Inflammatory macrophage treated with lipopolysaccharide for 1 hour (primary cell): ENCODE data around the gene ZNF718.
"Not testable (repeated sequence)": the region's sequence is repeated elsewhere in the genome, so short reads cannot be mapped to it uniquely, and the experiment has no call there.

Source experiments
- DNase-seq, 2 donors: peaks; one replicate each; pipeline ENCODE4 v3.0.0-alpha.2; 2020 to 2022

Gene ZNF718

GRCh38 chr4:124275-125081 is at the start of gene ZNF718:
Gene ZNF718 (plus strand): TSS chr4:124501. CDS start chr4:124671, 170 bp downstream.
- DNase-seq, result peak; percentile 95 to 99

GRCh38 chr4:85951-86350 is 38.4 kb upstream of the ZNF718 start:
- no peak for DNase-seq

- not testable (repeated sequence) for DNase-seq
These were observed 37.6 kb upstream of the ZNF718 start for GRCh38 chr4:86559-87324.

- no peak for DNase-seq
These were observed 25.9 kb upstream of the ZNF718 start for GRCh38 chr4:98386-98785.

- DNase-seq, result no peak
These were observed 24.4 kb upstream of the ZNF718 start for GRCh38 chr4:99863-100262.

GRCh38 chr4:107083-107443 is 17.2 kb upstream of the ZNF718 start:
- no peak for DNase-seq

GRCh38 chr4:107444-108429 is 16.6 kb upstream of the ZNF718 start:
- no peak for DNase-seq

GRCh38 chr4:112771-113170 is 11.5 kb upstream of the ZNF718 start:
- no peak for DNase-seq

GRCh38 chr4:113732-114131 is 10.6 kb upstream of the ZNF718 start:
- no peak for DNase-seq

- DNase-seq, result no peak
These were observed 10.2 kb upstream of the ZNF718 start for GRCh38 chr4:114149-114548.

GRCh38 chr4:116499-116898 is 7.8 kb upstream of the ZNF718 start:
- DNase-seq, result no peak

GRCh38 chr4:120616-121015 is 3.7 kb upstream of the ZNF718 start:
- DNase-seq, result no peak

- DNase-seq, result peak; percentile 2 to 33
These were observed 2.8 kb upstream of the ZNF718 start for GRCh38 chr4:121408-122084.

- DNase-seq, result not testable (repeated sequence)
These were observed 403 bp upstream of the ZNF718 start for GRCh38 chr4:123922-124274.

- DNase-seq, result peak; percentile 25 to 47
These were observed 930 bp downstream of the ZNF718 start for GRCh38 chr4:125091-125771.

GRCh38 chr4:125833-126232 is 1.5 kb downstream of the ZNF718 start:
- no peak for DNase-seq

- no peak for DNase-seq
These were observed 8.2 kb downstream of the ZNF718 start for GRCh38 chr4:132483-132882.

- DNase-seq, result no peak
These were observed 14.6 kb downstream of the ZNF718 start for GRCh38 chr4:138935-139334.

- no peak for DNase-seq
These were observed 15.4 kb downstream of the ZNF718 start for GRCh38 chr4:139691-140090.

GRCh38 chr4:146621-147020 is 22.3 kb downstream of the ZNF718 start:
- no peak for DNase-seq

GRCh38 chr4:147233-147632 is 22.9 kb downstream of the ZNF718 start:
- DNase-seq, result no peak
